Heart right ventricle (tissue), 16 donors: ENCODE measurements around the gene DOCK4. TPM values are rescaled to one million over a fixed set of nuclear protein-coding genes. Genes with fewer than 3 reads are reported as not detected.
A peak's percentile ranks its signal among the peaks of the same experiment; 100 is the strongest.

Experiments used
- ATAC-seq, 8 donors: fragments of 200-7000 bp; cut with Tn5 transposase; one replicate each; pipeline ENCODE4 v1.9.1; 2020; ENCODE audit warnings: mild to moderate bottlenecking in 8 of 8, moderate library complexity in 8 of 8, moderate number of reproducible peaks in 1 of 8
- DNase-seq, 2 donors: peaks; one replicate each; pipeline ENCODE4 v3.0.0-alpha.2; 2020
- H3K27ac ChIP-seq, 10 donors: fragments of 200-600 bp; sonication (generic) in 2 of 10; one replicate each; pipeline versions ENCODE4 v1.5.0 to v1.8.0; 2020 to 2022; ENCODE audit warnings: mild to moderate bottlenecking in 3 of 10
- H3K27me3 ChIP-seq, 7 donors: fragments of 200-600 bp; one replicate each; pipeline ENCODE4 v1.8.0; 2021 to 2022; ENCODE audit warnings: mild to moderate bottlenecking in 2 of 7
- H3K36me3 ChIP-seq, 9 donors: fragments of 200-600 bp; sonication (generic) in 1 of 9; one replicate each; pipeline versions ENCODE4 v1.5.0 to v1.8.0; 2020 to 2022; ENCODE audit warnings: mild to moderate bottlenecking in 2 of 9
- H3K4me1 ChIP-seq, 9 donors: fragments of 200-600 bp; sonication (generic) in 1 of 9; one replicate each; pipeline versions ENCODE4 v1.5.0 to v1.8.0; 2020 to 2022; ENCODE audit warnings: mild to moderate bottlenecking in 4 of 9
- H3K4me3 ChIP-seq, 10 donors: fragments of 200-600 bp; sonication (generic) in 2 of 10; one replicate each; pipeline versions ENCODE4 v1.5.0 to v1.8.0; 2020 to 2022; ENCODE audit warnings: mild to moderate bottlenecking in 7 of 10, moderate library complexity in 2 of 10
- H3K9me3 ChIP-seq, 11 donors: fragments of 200-600 bp in 10 of 11; sonication (generic) in 2 of 11; one replicate each; pipeline versions ENCODE4 v1.5.0 to v1.8.0; 2013 to 2022; ENCODE audit warnings: mild to moderate bottlenecking in 2 of 11, control low read depth in 1 of 11, moderate library complexity in 1 of 11
- WGBS, 2 donors: extraction: QIAGEN DNeasy Blood & Tissue Kit; methylation state at CpG; one replicate each; pipeline ENCODE4 v1.1.7; 2013; ENCODE audit warnings: inconsistent platforms in 1 of 2; 5-methylcytosine and 5-hydroxymethylcytosine counted together
- intact Hi-C, 10 donors: fragments of 100-400 bp; cut with DNase I; formaldehyde crosslinking; loops; one replicate each; pipeline versions ENCODE4 v1.11.1 to v1.14.2; 2022
- polyA plus RNA-seq, 2 donors: library from polyadenylated mRNA; stranded (reverse); fragments of 200-250 nt; gene quantifications; one replicate each; pipeline ENCODE4 v1.2.3, GENCODE V29; 2013
- total RNA-seq, 10 donors: library from RNA; stranded (reverse); fragmentation: NEBNext Ultra II Directional in 3 of 10; extraction: Animal tissue kit (Norgen Biotek cat#: 25700) in 3 of 10; gene quantifications; one replicate each; pipeline versions ENCODE4 v1.2.1 to v1.2.4, GENCODE V29; 2021 to 2023
- TF ChIP-seq, protein P1 (sequence below), 9 donors: fragments of 200-600 bp; sonication (generic) in 2 of 9; IDR thresholded peaks; one replicate each; pipeline versions ENCODE4 v1.5.0 to v1.8.0; 2021 to 2022; ENCODE audit warnings: antibody characterized with exemption in 9 of 9, mild to moderate bottlenecking in 5 of 9, moderate library complexity in 1 of 9
- donor health status: Arrhythmogenic right ventricular cardiomyopathy.
- donor health status: ischemic (EF 13 %, LVEDD 7.1; RV severe dilation, severe dysfunction).
- donor health status: healthy with polysubstance abuse.
- donor health status: DM: no; HTN: yes; CAD: no.
- donor health status: DM: no; HTN: no; CAD: no.
- donor health status: ischemic (EF 25% LVEDD 6.9; RV normal size, moderate dysfunction).
- donor health status: ischemic (EF 25% LVEDD 5.7; RV mildly dilated, moderate dysfunction).
- donor health status: healthy.
- donor health status: DM: yes; HTN: yes; CAD: no.
- donor health status: Ischemic cardiomyopathy.
- donor health status: ischemic (EF 35%, LVEDD 5.7; RV mildly dilated, moderate dysfunction).
- donor health status: nonischemic (EF 11% LVEDD 7.7; RV severe dilation, severe dysfunction).
- donor health status: DM: yes; HTN: yes; CAD: no.
- donor health status: PGD.
- donor health status: ischemic (EF 29% LVEDD 5.4; RV normal size, mild dysfunction).
- donor health status: nonischemic (EF 23%, LVEDD 6.1; RV moderate dilation, normal function).

Gene DOCK4
- total and polyA plus RNA-seq, 12 donors = 2.6 to 26.8 (median 14.7) TPM

DNA sequence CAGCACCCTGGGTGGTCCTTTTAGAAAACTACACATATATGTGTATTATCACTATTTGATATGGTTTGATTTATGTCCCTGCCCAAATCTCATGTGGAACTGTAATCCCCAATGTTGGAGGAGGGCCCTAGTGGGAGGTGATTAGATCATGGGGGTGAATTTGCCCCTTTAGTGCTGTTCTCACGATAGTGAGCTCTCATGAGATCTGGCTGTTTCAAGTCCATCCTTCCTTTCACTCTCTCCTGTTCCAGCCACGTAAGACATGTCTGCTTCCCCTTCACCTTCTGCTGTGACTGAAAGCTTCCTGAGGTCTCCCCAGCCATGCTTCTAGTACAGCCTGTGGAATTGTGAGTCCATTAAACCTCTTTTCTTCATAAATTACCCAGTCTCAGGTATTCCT, 37.3 kb downstream of the DOCK4 start:
- no peaks in the 10 kb centered on the region for H3K27me3 ChIP-seq
- ATAC-seq (no peak), DNase-seq (no peak)
- no peaks in the 10 kb centered on the region for H3K36me3 ChIP-seq
- no peak overlapping the region for H3K4me3 ChIP-seq
- TF ChIP-seq, protein P1, sequence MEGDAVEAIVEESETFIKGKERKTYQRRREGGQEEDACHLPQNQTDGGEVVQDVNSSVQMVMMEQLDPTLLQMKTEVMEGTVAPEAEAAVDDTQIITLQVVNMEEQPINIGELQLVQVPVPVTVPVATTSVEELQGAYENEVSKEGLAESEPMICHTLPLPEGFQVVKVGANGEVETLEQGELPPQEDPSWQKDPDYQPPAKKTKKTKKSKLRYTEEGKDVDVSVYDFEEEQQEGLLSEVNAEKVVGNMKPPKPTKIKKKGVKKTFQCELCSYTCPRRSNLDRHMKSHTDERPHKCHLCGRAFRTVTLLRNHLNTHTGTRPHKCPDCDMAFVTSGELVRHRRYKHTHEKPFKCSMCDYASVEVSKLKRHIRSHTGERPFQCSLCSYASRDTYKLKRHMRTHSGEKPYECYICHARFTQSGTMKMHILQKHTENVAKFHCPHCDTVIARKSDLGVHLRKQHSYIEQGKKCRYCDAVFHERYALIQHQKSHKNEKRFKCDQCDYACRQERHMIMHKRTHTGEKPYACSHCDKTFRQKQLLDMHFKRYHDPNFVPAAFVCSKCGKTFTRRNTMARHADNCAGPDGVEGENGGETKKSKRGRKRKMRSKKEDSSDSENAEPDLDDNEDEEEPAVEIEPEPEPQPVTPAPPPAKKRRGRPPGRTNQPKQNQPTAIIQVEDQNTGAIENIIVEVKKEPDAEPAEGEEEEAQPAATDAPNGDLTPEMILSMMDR (IDR thresholded peaks at IDR 0.05) = no peak
- 84 to 88% methylated on average over 2 of the region's 2 CpGs for WGBS, 2 donors
- no peak overlapping the region for H3K27ac ChIP-seq
- no peaks in the 10 kb centered on the region for H3K9me3 ChIP-seq
- intact Hi-C loops = no loop called here
- peaks cover 0 to 44% (median 19%) of the 10 kb centered on the region in 9 donors for H3K4me1 ChIP-seq

DNA sequence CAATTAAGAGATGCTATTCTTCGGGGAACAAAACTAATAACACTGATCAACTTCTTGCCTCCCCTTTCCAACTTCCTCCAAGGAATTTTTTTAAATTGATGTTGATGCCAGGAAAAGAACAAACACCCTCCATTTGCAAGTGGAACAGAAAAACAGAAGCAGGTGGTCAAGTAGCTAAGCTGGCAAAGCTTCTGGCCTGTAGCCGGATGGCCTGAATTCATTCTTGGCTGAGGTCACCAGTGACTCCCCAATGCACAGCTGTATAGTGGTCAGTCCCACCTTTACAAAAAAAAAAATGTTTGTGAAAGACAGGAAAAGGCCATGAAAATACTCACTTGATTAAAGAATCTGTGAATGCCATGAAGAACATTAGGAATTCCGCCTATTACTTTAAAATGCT, 39.1 kb downstream of the DOCK4 start:
- H3K4me3 ChIP-seq = no peak overlapping the region
- peak overlapping the region in 1 of 10 donors; percentile 11 for H3K27ac ChIP-seq
- DNase-seq (no peak), ATAC-seq (no peak)
- H3K27me3 ChIP-seq = no peaks in the 10 kb centered on the region
- WGBS, 2 donors = 66 to 67% methylated on average over 3 of the region's 3 CpGs
- no peaks in the 10 kb centered on the region for H3K36me3 ChIP-seq
- intact Hi-C loops = no loop called here
- H3K9me3 ChIP-seq = no peaks in the 10 kb centered on the region
- H3K4me1 ChIP-seq = peaks cover 2 to 43% (median 19%) of the 10 kb centered on the region in 9 donors
- TF ChIP-seq, protein P1 (IDR thresholded peaks at IDR 0.05) = no peak

DNA sequence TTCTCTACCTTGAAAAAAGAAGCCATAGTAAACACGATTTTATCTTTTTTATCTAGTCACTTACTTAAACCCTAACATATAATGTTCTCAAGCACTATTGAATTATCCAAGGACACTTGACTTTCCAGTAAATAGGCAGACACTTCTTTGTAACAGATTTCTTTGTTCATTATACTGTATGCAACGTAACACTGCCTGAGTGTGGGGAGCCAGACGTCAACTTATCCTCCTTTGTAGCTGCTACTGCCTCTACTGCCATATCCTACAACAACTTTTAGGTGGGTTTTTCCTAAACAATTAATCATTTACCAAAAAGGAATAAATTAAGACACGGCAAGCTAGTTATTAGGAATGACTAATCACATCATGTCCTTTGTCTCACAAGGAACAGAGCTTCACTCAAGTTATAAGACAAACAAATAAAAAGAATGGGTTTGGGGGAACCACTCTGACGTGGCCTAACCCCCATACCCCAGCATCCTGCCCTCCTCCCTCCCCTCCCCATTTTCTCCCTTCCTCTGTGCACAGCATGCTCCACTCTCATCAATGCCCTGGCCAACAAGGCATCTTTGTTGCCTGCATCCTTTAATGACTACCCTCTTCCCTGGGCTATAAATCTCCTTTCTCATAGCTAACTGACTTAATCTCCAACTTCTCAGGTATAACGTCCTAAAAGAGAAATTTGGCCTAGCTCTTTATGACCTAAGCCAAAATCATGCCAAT, 43.3 kb downstream of the DOCK4 start:
- TF ChIP-seq, protein P1 (IDR thresholded peaks at IDR 0.05) = no peak
- WGBS, 2 donors = 70 to 74% methylated on average over 6 of the region's 6 CpGs
- ATAC-seq (no peak), DNase-seq (no peak)
- no peak overlapping the region for H3K4me3 ChIP-seq
- no peaks in the 10 kb centered on the region for H3K36me3 ChIP-seq
- H3K4me1 ChIP-seq = peaks cover 5 to 72% (median 38%) of the 10 kb centered on the region in 9 donors
- H3K27ac ChIP-seq = peak overlapping the region in 6 of 10 donors; percentile 18 to 62 (median 42)
- H3K9me3 ChIP-seq = no peaks in the 10 kb centered on the region
- no peaks in the 10 kb centered on the region for H3K27me3 ChIP-seq
- intact Hi-C loops = loop anchor here in 2 of 10 donors (5.0 kb wide), 1 partner anchor 39 kb away; no protein-coding TSS in a partner anchor

DNA sequence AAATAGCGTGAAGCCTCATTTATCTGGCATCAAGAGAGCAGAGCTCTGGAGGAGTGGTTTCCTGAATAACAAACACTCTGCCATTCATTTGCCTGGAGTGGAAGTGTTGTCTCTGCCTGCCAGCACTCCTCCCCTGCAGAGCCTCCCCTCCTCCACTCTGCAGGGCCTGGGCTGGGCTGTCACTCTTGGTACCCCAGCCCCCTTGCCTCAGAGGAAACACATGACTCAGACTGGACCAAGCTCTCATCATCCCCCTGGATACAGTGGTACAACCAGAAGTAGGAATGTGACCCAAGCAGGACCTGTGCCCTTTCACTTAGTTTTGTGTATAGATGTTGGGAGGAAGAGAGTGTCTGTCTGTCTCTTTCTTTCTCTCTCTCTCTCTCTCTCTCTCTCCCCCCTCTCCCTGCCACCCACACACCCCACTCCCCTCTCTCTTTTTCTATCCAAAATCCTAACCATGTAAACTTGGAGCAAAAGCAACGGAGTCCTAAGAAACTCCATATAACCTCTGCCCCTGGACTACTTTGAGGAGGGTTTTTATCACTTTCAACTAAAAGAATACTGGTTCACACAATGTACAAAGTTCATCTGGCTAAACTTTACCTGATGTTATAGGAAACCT, 43.9 kb downstream of the DOCK4 start:
- Histone ChIP-seq H3K27ac (peak overlapping the region in 5 of 10 donors; percentile 18 to 62 (median 56)), H3K4me3 (no peak overlapping the region), H3K4me1 (peaks cover 5 to 65% (median 36%) of the 10 kb centered on the region in 9 donors), H3K36me3 (no peaks in the 10 kb centered on the region), H3K27me3 (no peaks in the 10 kb centered on the region), H3K9me3 (no peaks in the 10 kb centered on the region)
- TF ChIP-seq, protein P1 (IDR thresholded peaks at IDR 0.05) = no peak
- intact Hi-C loops = loop anchor here in 2 of 10 donors (5.0 kb wide), 1 partner anchor 40 kb away; no protein-coding TSS in a partner anchor
- DNase-seq (peak; percentile 37 to 58), ATAC-seq (peak; percentile 78 to 97 (median 92))
- WGBS, 2 donors = 40 to 43% methylated on average over 2 of the region's 2 CpGs
